Skeletal muscle tissue (tissue), 4 donors: Measurements from ENCODE around the gene POU2AF1. TPM values are rescaled to one million over a fixed set of nuclear protein-coding genes. Genes with fewer than 3 reads are reported as not detected.

Source experiments
- H3K27ac ChIP-seq: one replicate; pipeline ENCODE4 v1.7.0; 2013; ENCODE audit warnings: mild to moderate bottlenecking, low read depth, low read length, inconsistent platforms
- H3K27me3 ChIP-seq, 3 donors: one replicate each; pipeline ENCODE4 v1.7.0; 2013; ENCODE audit warnings: low read length in 3 of 3; ENCODE audit not compliant: control insufficient read depth in 3 of 3, insufficient read depth in 3 of 3
- H3K36me3 ChIP-seq, 3 donors: one replicate each; pipeline ENCODE4 v1.7.0; 2013; ENCODE audit warnings: low read length in 3 of 3; ENCODE audit not compliant: control insufficient read depth in 3 of 3, insufficient read depth in 3 of 3
- H3K4me1 ChIP-seq, 3 donors: one replicate each; pipeline ENCODE4 v1.7.0; 2013; ENCODE audit warnings: low read length in 3 of 3, mild to moderate bottlenecking in 3 of 3; ENCODE audit not compliant: control insufficient read depth in 3 of 3, insufficient read depth in 3 of 3
- H3K4me3 ChIP-seq, 3 donors: one replicate each; pipeline ENCODE4 v1.7.0; 2013; ENCODE audit warnings: low read length in 3 of 3
- H3K9ac ChIP-seq, 3 donors: one replicate each; pipeline ENCODE4 v1.7.0; 2013; ENCODE audit warnings: low read length in 3 of 3, mild to moderate bottlenecking in 3 of 3, moderate library complexity in 2 of 3, low read depth in 1 of 3
- H3K9me3 ChIP-seq, 3 donors: one replicate each; pipeline ENCODE4 v1.7.0; 2013; ENCODE audit warnings: low read length in 3 of 3; ENCODE audit not compliant: control insufficient read depth in 3 of 3
- total RNA-seq: library from RNA; depleted of rRNA; stranded (reverse); fragments of >200 nt; gene quantifications from one replicate; pipeline ENCODE4 v1.2.3, GENCODE V29; 2014
- donor health status: Osteomylitis.

Gene POU2AF1
- total RNA-seq, 1 donor from 2014 or later, result not detected

DNA sequence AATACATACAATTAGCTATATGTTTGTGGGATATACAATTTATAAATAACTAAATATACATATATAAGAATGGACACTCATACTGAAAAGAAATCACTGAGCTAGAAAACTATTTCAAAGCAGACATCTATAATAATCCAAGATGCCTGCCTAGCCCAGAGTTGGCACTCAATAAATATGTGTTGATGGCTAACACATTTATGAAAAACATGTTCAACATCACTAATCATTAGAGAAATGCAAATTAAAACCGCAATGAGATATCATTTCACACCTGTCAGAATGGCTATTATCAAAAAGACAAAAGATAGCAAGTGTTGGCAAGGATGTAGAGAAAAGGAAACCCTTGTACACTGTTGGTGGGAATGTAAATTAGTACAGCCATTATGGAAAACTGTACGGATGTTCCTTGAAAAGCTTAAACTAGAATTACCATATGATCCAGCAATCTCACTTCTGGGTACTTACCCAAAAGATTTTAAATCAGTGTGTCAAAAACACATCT, 29.8 kb downstream of the POU2AF1 start:
- Histone ChIP-seq H3K9ac (no peak overlapping the region), H3K4me3 (no peak overlapping the region), H3K9me3 (no peaks in the 10 kb centered on the region), H3K27me3 (peaks cover 0 to 2% (median 0%) of the 10 kb centered on the region in 3 donors), H3K36me3 (no peaks in the 10 kb centered on the region), H3K4me1 (no peaks in the 10 kb centered on the region), H3K27ac (no peak overlapping the region)

DNA sequence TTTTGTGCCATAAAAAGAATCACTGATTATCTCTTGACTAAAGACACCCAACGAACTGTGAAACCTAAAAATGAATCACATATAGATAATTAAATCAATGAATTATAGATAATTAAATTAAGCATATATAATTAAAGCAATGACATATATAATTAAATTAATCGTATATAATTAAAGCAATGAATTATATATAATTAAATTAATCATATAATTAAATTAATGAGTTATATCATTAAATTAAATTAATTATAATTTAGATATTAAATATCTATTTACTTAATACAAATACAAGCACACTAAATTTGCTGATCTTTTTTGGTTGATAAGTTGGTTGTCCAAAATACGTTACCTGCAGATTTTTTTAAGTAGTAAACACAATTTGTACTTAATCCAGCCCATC, 30.9 kb downstream of the POU2AF1 start:
- no peak overlapping the region for H3K4me3 ChIP-seq
- H3K9ac ChIP-seq, result no peak overlapping the region
- peaks cover 0 to 2% (median 0%) of the 10 kb centered on the region in 3 donors for H3K27me3 ChIP-seq
- H3K27ac ChIP-seq, result no peak overlapping the region
- H3K36me3 ChIP-seq, result no peaks in the 10 kb centered on the region
- no peaks in the 10 kb centered on the region for H3K9me3 ChIP-seq
- no peaks in the 10 kb centered on the region for H3K4me1 ChIP-seq

- H3K27ac ChIP-seq, result no peak overlapping the region
- no peak overlapping the region for H3K9ac ChIP-seq
- H3K27me3 ChIP-seq, result peaks cover 0 to 2% (median 0%) of the 10 kb centered on the region in 3 donors
- no peaks in the 10 kb centered on the region for H3K36me3 ChIP-seq
- H3K9me3 ChIP-seq, result no peaks in the 10 kb centered on the region
- H3K4me3 ChIP-seq, result no peak overlapping the region
- H3K4me1 ChIP-seq, result no peaks in the 10 kb centered on the region
These were observed 31.4 kb downstream of the POU2AF1 start for GRCh38 chr11:111347723-111348115.

DNA sequence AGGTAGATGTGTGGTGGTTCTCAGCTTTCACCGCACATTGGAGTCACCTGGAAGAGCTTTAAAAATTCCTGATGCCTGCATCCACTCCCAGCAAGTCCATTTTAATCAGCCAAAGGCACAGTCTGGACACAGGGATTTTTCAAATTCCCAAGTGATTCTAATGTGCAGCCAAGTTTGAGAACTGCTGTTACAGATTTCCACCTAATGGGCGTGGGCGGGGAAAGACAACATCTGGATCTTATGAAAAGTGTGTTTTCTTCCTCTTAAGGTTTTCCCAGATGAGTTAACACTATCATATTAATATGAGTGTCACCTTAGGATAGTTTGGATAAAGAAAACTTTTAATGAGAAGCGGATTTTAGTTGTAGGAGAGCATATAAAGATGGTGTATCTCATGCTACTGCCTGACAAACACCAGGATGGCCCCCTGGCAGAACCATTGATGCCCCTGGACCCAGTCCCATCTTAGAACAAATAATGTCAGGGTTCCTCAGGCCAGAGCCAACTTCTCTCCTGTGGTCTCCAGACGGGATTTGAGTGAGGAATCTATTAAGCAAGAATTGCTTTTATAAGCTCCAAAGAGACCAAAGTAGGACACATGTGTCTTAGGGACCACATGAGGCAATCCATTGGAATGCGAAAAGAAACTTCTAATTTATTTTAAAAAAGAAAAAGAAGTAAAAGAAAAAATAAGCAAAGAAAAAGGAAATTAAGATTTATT, 31.9 kb downstream of the POU2AF1 start:
- peaks cover 0 to 2% (median 0%) of the 10 kb centered on the region in 3 donors for H3K27me3 ChIP-seq
- no peak overlapping the region for H3K4me3 ChIP-seq
- no peaks in the 10 kb centered on the region for H3K4me1 ChIP-seq
- no peak overlapping the region for H3K27ac ChIP-seq
- no peak overlapping the region for H3K9ac ChIP-seq
- H3K36me3 ChIP-seq, result no peaks in the 10 kb centered on the region
- H3K9me3 ChIP-seq, result no peaks in the 10 kb centered on the region

DNA sequence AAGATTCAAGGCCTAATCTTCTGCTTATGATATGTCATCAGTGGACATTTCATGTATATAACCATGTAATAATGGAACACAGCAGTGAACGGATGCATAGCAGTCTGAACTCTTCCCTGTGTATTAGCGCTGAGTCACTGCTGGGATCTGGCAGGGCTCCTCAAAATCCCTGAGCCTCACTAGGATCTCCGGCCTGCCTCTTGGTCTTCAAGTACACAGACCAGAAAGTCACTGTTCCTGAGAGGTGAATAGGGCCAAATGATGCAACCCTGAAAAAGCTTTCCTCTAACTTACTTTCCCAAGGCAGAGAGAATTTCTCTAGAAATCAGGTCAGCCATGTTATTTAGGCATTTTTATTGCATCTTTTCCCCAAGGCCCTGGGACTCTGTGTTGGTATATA, 35.0 kb downstream of the POU2AF1 start:
- Histone ChIP-seq H3K36me3 (no peaks in the 10 kb centered on the region), H3K4me3 (no peak overlapping the region), H3K27me3 (peaks cover 0 to 2% (median 0%) of the 10 kb centered on the region in 3 donors), H3K9me3 (no peaks in the 10 kb centered on the region), H3K27ac (no peak overlapping the region), H3K4me1 (no peaks in the 10 kb centered on the region), H3K9ac (no peak overlapping the region)

DNA sequence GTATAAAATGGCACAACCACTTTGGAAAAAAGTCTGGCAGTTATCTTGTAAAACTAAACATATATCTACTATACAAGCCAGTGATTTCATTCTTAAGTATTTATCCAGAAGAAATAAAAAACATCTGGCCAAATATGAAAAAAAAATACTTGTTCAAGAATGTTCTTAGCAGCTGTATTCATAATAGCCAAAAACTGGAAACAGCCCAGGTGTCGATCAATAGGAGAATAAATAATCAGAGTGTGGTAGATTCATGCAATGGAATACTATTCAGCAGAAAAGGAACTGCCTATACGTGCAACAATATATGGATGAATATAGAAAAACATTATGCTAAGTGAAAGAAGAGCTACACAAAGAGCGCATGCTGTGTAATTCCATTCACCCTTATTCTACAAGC, 36.7 kb downstream of the POU2AF1 start:
- Histone ChIP-seq H3K9ac (no peak overlapping the region), H3K27me3 (peaks cover 0 to 2% (median 0%) of the 10 kb centered on the region in 3 donors), H3K27ac (no peak overlapping the region), H3K9me3 (no peaks in the 10 kb centered on the region), H3K4me1 (no peaks in the 10 kb centered on the region), H3K4me3 (no peak overlapping the region), H3K36me3 (no peaks in the 10 kb centered on the region)

DNA sequence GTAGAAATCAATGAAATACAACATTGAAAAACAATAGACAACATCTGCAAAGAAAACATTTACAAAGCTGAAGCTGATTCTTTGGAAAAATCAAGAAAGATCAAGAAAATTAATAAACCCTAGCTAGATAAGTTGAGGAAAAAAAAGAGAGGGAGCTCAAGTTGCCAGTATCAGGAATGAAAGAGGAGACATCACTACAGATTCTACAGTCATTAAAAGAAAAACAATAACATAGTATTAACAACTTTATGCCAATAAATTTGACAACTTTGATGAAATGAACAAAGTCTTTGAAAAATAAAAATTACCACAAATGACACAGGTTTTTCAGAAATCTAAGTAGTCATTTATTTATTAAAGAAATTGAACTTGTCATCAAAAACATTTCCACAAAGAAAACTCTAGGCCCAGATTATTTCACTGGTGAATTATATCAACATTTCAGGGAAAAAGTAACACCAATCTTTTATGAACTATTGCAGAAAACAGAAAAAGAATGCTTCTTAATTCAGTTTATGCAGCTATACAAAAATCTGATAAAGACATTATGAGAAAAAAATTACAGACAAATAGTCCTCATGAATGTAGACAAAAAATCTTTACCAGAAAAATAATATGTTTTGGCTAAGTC, 39.2 kb downstream of the POU2AF1 start:
- Histone ChIP-seq H3K4me3 (no peak overlapping the region), H3K9ac (no peak overlapping the region), H3K36me3 (no peaks in the 10 kb centered on the region), H3K27ac (no peak overlapping the region), H3K9me3 (no peaks in the 10 kb centered on the region), H3K27me3 (no peaks in the 10 kb centered on the region), H3K4me1 (no peaks in the 10 kb centered on the region)

DNA sequence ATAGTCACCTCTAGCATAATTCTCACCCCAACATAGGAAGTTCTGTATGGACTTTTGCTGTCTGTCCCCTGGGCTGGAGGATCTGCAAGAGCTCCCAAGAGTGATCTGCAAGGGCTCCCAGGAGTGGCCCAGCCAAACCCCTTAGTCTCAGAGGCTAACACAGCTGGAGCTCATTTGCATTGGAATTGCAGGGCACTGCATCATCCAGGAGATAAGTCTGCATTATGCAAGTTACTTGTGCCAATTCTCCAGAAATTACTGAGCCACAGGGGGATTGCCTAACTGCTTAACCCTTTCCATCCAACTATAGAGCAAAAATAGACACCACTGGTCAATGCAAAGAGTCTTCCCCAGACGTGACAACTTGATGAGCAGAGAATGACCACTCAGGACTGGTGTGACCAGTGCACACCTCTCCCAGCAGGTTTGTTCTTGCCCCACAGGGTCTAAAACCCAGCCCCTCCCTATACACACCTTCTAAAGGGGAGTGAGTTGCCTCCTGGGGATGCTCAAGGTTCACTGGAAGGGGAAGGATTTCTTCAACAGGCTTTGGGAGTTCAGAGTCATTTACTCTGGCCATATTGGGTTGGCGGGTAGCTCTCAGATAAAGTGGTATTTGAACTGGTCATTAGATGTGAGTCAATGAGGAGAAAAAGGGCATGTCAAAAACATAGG, 42.4 kb downstream of the POU2AF1 start:
- Histone ChIP-seq H3K4me1 (peaks cover 0 to 4% (median 3%) of the 10 kb centered on the region in 3 donors), H3K9ac (no peak overlapping the region), H3K36me3 (no peaks in the 10 kb centered on the region), H3K9me3 (no peaks in the 10 kb centered on the region), H3K4me3 (no peak overlapping the region), H3K27ac (no peak overlapping the region), H3K27me3 (no peaks in the 10 kb centered on the region)

DNA sequence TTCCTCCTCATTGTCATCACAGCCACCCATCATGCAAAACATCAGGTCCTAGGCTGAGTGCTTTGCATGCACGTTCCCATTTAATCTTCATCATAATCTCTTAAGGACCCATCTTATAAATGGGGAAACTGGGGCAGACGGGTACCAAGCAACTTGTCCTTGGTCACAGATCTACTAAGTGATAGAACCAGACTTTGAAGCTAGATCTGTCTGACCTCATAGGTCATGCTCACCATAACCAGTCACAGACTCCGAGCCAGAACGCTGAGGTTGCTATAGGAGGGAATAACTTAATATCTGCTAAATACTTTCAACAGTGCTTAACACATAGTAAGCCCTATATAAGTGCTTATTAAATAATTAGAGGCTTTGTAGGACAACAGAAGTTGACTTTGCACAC, 43.0 kb downstream of the POU2AF1 start:
- peaks cover 0 to 9% (median 5%) of the 10 kb centered on the region in 3 donors for H3K4me1 ChIP-seq
- H3K9me3 ChIP-seq, result no peaks in the 10 kb centered on the region
- no peak overlapping the region for H3K9ac ChIP-seq
- no peaks in the 10 kb centered on the region for H3K27me3 ChIP-seq
- H3K36me3 ChIP-seq, result no peaks in the 10 kb centered on the region
- H3K27ac ChIP-seq, result no peak overlapping the region
- H3K4me3 ChIP-seq, result no peak overlapping the region

- Histone ChIP-seq H3K4me1 (peaks cover 2 to 13% (median 9%) of the 10 kb centered on the region in 3 donors), H3K27ac (no peak overlapping the region), H3K36me3 (no peaks in the 10 kb centered on the region), H3K9ac (no peak overlapping the region), H3K9me3 (no peaks in the 10 kb centered on the region), H3K4me3 (no peak overlapping the region), H3K27me3 (no peaks in the 10 kb centered on the region)
These were observed 43.5 kb downstream of the POU2AF1 start for GRCh38 chr11:111335549-111335948.
